Hippocampal formation (tissue), 2 donors: ENCODE results near the gene ACAD8.

ENCODE experiments used
- DNase-seq, 2 donors: peaks; one replicate each; lab custom pipeline; 2025; lab: John Stamatoyannopoulos, UW

ACAD8 gene

DNA sequence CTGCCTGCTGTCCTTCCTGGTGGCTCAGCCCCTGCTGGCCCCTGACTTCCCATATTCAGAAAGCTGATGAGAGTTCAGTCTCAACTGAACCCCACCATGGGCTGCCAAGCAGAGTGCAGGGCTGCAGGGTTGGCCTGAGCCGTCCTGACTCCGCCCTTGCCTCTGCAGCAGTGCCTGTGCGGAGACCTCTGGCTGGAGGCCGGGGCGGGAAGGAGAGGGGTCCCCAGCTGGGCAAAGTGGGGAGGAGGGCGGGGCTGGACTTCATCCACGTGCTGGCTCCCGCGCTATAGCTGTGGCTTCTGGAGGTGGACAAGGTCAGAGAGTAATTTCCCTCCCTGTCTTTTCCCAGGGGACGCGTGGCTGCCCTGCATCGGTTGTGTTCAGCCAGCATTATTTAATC is 36.4 kb downstream of the ACAD8 start:
- no peak for DNase-seq

DNA sequence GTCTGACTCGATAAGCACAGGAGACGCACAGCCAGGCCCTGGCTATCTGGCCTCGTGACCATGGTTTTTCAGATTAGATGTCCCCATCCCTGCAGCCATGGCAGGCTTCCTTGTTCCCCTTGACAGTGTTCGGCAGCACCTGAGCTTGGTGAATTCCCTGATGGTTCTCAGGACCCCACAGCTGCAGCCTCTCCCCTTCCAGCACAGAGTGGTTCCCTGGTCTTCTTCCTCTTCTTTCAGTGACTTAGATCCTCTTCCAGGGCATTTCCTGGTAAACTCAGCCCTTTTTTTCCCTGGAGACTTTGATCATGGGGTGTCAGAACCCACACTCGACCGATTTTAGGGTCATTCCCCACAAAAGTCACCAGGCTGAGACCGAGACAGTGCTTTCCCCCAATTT is 37.3 kb downstream of the ACAD8 start:
- no peak for DNase-seq

DNA sequence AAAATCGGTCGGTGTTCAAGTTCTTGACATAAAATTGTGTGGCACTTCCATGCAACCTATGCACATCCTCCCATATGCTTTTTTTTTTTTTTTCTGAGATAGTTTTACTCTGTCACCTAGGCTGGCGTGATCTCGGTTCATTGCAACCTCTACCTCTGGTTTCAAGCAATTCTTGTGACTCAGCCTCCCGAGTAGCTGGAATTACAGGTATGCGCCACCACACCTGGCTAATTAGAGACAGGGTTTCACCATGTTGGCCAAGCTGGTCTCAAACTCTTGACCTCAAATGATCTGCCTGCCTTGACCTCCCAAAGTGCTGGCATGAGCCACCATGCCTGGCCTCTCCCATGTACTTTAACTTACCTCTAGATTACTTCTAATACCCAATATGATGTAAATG is 37.8 kb downstream of the ACAD8 start:
- DNase-seq: no peak

DNA sequence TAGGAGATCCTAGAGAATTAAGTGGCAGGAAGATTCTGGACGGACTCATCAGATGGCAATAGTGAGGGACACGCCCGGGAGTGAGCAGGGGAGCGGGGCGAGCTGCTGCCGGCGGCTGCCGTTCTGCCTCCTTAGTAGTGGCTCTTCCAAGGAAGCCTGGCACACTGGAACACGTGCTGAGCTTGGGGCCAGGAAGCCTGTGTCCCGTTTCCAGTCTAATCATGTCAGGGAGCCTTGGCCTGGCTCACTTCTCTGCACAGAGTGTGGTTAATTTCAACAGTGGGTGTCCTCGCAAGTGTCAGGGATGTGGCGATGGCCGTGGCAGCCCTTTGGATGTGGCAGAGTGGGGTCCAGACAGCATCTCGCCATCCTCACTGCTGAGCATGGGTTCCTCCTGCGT is 39.3 kb downstream of the ACAD8 start:
- no peak for DNase-seq

DNA sequence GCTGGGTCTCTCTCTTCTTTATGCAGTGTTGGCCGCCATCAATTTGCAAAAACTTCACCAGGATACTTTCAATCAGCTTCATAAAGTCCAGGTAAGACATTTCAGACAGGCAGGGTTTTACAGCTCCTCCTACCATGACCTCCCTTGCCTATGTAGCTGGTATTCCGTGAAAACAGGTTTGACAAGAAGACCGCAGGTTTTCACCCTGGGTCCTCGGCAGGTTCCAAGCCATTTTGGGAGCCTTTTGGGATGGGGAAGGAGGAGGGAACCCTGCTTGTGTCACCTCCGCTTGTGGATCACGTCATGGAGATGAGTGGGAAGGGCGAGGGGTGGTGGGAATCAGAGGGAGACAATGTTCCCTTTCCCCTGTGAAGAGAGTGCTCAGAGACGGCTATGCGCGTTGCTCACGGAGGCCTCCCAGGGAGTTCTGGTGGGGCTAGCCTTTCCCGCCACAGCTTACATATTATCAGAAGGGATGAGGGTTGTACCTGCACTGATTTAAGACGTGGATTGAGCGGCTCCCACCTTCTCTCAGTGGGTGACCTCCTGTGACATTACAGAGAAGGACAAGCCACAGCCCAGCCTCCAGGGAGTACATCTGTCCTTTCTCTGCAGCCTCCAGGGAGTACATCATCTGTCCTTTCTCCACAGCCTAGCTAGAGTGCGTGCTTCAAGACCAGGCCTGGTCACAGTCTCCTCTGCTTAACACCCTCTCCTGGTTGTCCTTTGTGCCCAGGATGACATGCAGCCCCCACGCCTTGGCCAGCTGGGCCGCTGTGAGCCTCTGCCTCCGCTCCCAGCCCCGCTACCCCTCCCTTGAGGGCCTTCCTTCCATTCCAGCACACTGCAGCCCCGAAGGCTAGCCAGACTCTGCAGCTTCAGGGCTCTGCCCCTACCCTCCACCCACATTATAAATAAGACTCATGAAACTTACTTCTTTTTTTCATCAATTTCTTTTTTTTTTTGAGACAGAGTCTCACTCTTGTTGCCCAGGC is 40.0 kb downstream of the ACAD8 start:
- DNase-seq: no peak

DNA sequence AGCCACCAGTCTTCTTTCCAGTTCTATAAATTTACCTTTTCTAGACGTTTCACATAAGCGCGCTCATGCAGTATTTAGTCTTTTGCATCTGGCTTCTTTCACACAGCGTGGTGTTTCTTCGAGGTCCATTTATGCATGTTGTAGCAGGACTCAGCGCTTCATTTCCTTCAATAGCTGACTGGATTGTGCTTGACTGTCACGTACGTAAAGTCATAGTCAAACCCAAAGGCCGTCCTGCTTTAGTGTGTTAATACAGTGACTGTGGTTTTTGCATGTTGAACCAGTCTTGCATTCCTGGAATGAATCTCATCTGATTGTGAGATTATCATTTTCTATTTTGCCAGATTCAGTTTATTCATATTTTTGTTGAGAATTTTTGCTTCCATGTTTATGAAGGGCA is 41.3 kb downstream of the ACAD8 start:
- no peak for DNase-seq

DNA sequence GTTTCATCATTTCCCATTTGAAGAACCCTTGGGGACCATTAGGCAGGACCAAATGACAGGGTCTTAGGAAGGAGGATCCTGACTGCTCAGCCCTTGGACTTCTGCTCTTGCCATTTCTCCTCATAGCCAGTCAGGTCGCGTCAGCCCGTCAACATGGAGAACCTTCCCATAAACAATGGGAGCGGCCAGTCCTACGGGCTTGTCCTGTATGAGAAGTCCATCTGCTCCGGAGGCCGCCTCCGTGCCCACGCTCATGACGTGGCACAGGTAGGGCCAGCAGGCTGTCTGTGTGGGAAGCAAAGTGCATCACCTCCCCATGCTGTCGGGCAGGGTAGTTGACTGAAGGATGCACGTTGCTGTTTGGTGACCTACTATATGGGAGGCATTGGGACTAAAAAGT is 58.9 kb downstream of the ACAD8 start:
- DNase-seq: no peak

DNA sequence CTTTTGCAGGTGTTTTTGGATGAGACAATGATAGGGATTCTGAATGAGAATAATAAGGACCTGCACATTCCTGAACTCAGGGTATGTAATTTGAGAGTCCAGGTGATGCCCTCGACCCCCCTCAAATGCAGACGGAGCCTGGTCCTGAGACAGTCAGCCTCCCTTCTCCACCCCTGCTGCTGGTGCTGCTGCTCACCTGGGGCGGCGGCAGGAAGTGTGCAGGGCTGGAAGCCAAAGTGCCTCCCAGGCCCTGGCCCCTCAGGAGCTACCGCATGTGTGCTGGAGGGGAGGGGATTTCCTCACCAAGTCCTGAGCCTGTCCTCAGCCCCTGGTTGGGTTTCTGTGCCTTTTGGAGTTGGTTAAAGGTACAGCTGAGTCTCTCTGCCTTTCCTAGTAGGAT is 59.4 kb downstream of the ACAD8 start:
- DNase-seq: no peak

DNA sequence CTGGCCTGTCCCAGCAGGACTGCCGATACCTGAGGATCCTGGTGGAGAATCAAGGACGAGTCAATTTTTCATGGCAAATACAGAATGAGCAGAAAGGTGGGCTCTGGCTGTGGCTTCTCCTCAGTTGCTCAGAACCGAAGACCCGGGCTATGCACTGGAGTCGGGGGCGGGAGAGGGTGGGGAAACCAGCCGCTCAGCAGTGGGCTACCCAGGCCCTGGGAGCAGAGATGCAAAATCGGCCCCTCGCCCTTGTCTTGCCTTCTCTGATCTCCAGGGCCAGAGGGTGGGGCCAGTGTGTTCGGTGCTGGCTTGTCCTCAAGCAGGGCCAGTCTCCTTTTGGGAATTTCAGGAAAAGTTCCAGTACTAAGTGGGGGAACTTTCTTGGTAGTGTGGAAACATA is 60.0 kb downstream of the ACAD8 start:
- DNase-seq: no peak

DNA sequence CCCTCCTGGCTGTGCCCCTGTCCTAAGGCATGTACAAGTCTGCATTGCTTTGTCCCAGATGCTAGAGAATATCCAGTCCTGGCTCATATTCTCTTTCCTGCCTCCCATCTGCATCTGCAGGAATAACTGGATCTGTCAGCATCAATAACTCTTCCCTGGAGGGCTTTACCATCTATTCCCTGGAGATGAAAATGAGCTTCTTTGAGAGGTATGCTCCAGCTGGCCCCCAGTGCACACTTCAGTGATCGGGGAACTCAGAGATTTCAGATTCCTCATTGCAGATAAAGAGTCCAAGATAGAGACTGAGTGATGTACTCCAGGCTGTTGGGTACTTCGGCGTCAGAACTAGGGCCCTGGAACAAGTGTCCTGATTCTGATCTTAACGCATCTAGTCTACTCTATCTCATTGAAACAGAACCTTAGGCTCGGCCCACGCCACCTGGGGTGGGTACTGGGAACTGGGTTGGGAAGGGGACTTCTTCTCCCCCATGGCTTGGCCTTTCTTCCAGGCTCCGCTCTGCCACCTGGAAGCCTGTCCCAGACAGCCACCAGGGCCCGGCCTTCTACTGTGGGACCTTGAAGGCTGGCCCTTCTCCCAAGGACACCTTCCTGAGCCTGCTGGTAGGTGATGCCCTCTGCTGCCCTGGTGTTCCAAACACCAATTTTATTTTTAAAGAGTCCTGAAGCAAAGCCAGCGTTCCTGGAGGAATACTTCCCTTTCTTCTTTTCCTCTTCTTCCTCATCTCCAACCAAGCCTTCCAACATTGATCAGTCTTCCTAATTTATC is 60.6 kb downstream of the ACAD8 start:
- no peak for DNase-seq
